Fibroblast of skin of scalp (primary cell): Measurements from ENCODE around the gene PLCB1.
"Not testable (repeated sequence)": the region's sequence is repeated elsewhere in the genome, so short reads cannot be mapped to it uniquely, and the experiment has no call there.

ENCODE experiments used
- DNase-seq: peaks from one replicate; pipeline ENCODE4 v3.0.0-alpha.2; 2013

Gene PLCB1

DNA sequence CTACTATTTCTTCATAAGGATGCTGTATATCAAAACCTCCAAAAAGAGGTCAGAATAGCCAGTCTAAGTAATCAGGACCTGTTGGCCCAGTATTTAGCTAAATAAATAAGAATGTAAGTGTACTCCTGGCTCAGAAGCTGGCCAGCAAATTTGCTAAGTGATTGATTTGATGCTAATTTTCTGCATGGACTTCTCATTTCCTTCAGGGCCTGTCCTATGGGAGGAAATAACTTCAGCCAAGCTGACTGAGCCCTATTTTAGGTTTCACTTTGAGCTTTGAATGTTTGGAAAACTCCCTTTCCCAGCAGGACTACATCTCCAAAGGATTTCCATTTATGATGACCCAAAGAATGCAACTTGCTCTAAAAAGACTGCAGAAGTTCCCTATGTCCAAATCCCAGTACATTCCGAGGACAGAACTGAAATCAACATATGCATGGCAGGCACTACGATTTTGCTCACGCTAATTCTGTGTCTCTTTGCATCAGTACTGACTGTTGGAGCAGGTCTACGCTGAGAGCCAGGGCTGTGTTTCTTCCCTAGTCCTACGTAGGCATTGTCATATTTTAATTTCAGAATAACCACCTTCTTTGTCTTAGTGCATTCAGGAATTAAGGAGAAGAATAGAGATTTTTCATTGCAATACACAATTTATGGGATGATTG lies 495.4 kb downstream of the PLCB1 start:
- no peak for DNase-seq

DNA sequence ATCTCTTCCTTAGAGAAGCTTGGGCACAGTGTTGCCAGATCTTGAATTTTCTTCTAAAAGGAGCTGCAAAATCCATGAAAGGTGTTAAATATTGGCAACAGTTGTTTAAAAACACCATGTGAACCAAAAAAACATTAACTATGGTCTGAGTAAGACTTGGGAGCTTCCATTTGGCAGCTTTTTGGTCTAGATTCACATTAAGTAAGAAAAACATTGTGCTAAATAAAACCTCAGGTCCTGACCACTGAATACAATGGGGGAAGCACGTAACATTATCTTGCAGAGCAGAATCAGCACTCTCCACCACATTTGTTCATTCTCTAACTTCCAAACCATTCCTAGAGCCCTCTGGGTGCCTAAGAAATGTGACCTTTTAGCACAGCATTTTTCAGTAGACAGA lies 499.2 kb downstream of the PLCB1 start:
- no peak for DNase-seq

DNA sequence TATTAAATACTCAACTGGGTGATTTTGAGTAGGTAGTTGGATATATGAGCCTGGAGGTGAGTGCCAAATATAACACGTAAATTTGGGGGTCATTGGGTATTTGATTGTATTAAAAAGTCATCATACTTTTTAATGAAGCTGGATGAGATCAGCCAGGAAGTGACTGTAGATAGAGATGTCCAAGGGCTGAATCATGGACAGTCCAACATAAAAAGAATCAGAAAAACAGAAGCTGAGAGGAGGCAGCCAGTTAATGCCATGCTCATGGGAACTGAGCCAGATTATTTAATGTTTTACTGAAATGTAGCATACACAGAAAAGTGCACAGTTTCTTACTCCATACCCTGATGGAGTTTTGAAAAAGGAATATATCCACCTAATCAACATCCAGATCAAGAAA lies 501.3 kb downstream of the PLCB1 start:
- peak; percentile 53 for DNase-seq

DNA sequence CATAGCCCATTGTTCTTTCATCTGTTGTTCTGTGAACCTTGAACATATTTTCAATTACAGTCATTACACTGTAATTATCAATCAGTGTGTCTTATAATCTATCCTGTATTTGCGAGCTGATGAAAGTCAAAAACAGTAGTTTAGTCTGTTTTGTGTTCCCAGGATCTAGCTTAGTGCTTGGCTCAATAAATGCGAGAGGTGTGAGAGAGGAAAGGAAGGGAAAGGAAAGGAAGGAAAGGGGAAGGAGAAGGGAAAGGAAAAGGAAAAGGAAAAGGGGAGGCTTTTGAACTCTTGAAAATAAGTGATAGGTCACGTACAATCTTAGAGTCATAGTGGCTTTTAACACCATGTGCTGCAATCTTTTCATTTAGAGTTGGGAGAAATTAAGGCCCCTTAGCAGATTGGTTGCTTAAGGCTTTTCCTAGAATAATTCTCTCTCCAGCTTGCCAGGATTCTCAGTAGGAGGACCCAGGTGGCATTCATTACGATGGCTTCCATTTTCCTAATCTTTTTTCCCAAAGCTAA lies 503.0 kb downstream of the PLCB1 start:
- DNase-seq = no peak

DNA sequence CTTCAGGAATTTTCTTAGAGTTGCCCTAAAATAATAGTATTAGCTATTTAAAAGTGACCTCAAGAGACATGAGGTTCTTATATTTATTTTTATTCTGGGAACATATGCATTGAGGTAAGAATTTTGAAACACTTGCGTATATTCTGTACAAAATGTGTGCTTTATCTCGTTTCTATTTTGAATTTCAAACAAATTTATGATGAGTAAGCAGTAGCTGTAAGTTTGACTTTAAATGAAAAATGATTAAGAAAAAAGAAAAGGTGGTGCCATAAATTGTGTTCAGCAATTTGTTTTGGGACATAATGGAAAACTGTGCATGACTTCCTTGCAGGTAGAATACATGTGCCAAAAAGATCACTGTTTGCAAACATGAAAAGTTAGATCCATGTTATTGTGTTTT lies 503.8 kb downstream of the PLCB1 start:
- no peak for DNase-seq

DNA sequence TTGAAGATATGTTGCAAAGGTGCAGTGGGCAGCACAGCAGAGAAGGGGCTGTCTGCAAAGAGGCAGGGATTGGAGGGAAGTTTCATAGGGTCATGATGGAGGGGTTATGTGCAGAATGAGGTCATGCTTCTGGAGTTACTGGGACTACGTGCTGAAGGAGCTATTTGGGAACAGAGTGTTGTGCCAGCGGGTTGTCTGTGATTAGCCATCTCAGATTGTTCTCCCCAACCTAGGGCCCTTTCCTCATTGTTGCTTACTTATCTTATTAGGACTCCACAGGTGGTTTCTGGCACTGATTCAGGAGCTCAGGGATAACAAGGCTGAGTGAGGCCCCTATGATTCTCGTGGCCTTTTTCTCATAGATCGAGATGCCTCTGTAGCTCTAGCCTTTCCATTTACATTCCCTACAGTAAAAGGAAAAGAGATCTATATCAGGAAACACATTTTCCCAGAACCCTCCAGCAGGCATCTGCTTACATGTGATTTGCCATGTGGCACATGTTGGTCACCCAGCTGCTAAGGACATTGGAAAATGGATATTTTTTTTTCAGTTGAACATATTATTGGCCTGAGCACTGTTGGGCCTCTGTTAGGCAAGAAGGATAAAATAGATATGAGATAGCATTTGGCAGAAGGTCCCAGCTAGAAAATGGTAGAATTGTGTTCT lies 507.2 kb downstream of the PLCB1 start:
- no peak for DNase-seq

DNA sequence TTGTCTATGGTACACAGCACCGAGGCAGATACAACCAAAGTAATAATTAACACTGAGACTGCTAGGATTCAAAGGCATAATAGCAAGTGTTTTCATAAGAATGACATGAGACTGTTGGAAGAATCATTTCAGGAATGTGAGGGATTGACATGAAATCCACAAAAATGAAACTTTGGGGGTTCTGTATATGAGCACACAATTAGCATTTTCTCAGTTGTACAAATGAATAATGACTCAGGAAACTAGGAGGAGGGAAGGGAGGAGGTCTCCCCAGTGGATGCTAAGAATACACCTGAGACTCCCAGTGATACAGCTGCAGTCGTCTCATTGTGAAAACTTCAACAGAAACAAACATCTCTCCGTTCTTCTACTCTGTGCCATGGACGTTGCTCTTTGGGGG lies 508.4 kb downstream of the PLCB1 start:
- DNase-seq = peak; percentile 62

DNA sequence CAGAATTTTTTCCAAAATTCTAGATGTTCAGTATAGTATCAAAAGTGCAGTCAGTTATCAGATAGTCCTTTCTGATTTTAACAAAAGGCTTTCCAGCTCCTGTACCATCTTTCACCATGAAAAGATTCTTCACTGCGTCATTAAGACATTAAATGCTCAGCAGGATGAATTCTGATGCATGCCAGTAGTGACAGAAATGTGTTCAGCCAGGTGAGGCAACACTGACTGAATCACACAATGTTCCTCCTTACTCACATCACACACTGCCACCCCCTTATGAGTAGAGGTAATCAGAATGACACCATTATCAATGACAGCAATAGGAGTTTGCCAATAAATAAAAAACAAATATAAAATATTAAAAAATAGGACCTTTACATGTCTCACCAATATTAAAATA lies 510.2 kb downstream of the PLCB1 start:
- no peak for DNase-seq

DNA sequence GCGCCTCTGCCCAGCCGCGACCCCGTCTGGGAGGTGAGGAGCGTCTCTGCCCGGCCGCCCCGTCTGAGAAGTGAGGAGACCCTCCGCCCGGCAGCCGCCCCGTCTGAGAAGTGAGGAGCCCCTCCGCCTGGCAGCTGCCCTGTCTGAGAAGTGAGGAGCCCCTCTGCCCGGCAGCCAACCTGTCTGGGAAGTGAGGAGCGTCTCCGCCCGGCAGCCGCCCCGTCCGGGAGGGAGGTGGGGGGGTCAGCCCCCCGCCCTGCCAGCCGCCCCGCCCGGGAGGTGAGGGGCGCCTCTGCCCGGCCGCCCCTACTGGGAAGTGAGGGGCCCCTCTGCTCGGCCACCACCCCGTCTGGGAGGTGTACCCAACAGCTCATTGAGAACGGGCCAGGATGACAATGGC lies 512.4 kb downstream of the PLCB1 start:
- not testable (repeated sequence) for DNase-seq

DNA sequence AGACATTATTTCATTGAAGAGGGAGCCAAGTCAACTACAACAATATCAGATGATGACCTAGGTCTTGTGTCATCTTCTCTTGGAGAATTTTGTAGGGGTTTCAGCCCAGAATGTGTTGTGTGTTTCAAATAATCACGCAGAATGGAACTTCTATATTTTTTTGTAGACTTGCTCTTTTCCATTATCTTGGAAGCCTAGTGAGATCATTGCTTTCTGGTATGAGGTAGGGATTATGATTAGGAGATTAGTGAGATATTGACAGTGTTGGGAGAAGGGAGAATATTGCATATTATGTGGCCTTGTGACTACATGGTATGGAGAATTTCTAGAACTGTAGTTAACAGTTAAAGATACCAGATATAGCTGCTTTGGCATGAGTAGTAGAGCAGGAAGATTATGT lies 513.3 kb downstream of the PLCB1 start:
- DNase-seq = no peak

DNA sequence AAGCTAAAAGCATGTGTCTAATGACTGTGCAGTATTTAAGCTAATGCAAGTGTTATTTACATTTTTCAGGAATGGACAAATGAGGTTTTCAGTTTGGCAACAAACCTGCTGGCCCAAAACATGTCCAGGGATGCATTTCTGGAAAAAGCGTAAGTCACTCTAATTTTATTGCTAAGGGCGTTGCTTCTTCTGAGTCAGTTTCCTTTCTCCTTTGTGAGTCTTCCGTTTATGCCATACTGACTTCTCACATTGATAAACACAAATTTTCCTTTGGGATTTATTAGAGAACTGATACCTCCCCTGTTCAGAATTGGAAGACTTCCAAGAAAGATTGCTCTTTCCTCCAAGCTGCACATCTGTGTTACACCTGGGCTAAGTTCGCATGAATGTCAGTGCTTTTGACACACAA lies 514.0 kb downstream of the PLCB1 start:
- DNase-seq = peak; percentile 38

DNA sequence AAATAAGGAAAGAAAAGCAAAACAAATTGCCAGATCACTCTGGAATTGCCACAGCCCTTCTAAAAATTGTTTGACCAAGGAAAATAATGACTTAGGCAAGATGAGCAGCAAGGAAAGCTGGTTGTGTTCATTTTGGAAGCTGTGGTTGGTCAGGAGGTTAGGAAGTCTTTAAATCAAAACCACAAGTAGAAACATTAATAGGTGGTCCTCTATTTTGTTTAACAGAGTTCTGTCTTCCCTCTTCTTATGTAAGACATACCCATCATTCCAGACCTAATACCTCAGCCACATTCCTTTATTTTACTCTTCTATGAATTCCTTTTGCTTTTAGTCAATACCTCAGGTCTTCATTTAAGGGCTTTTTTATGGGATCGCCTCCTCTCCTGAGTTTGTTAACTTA lies 514.6 kb downstream of the PLCB1 start:
- DNase-seq = peak; percentile 86

DNA sequence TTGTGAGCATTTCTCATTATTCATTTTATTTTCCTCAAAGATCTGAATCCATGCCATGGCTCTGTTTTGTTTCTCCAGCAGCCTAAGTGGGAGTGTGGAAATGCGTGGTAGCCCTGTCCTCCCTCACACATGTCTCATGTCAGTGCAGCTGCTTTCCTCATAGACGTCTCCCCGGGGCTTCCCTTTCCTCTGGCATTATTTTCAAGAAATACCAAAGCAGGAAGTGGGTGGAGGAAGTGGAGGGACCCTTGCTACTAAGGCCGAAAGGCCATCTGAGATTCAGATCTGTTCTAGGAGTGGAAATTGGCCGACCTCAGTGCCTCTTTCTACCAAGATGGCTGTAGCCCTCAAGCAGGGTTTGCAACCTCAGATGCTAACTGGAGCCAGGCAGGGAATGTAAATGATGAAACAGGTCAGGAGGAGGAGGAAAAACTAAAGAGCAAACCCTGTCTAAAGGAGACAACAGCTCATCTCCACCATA lies 515.9 kb downstream of the PLCB1 start:
- no peak for DNase-seq

DNA sequence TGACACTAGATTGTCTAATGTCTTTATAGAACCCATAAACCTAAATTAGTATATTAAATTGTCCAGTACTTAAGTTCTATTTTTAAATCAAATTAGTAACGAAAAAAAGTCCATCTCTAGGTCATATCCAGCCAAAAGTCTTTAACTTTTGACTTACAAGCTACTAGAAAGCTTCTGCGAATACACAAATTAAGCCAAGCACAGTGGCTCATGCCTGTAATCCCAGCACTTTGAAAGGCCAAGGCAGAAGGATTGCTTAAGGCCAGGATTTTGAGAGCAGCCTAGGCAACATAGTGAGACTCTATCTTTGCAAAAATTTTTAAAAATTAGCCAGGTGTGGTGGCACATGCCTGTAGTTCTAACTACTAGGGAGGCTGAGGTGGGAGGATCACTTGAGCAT lies 516.4 kb downstream of the PLCB1 start:
- no peak for DNase-seq

DNA sequence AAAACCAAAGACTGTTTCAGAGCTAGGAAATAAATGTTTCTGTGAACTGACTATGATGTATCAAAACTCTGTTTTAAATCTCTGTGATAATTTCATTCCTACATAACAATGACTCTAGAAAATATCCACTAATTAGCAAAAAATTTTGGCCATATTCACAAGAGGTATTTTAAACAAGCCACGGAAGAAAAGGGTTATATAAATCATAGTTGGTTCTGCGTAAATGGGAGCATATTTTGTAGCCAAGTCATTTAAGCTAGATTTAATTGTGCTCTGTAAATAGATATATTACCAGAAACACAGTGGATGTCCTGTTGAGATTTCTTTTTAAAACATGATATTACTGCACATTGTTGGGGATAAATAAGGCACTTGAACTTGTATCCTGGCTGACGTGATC lies 520.3 kb downstream of the PLCB1 start:
- no peak for DNase-seq

DNA sequence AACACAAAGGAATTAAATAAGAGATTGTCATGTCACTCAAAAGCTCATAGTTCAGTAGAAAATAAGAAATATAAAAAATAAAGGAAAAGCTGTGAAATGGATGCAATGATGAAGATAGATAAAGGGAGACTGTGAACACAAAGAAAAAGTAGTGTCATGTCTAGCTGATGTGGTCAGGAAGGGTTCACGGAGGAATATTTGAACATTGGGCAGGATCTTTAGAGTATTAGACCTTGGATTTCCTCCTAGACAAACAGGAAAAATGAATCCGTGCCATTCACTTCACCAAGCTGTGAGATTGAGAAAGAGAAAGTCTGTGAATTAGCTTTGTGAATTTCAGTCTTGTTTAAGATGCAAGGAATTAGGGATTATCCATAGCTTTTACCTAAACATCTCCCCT lies 522.4 kb downstream of the PLCB1 start:
- DNase-seq = no peak

DNA sequence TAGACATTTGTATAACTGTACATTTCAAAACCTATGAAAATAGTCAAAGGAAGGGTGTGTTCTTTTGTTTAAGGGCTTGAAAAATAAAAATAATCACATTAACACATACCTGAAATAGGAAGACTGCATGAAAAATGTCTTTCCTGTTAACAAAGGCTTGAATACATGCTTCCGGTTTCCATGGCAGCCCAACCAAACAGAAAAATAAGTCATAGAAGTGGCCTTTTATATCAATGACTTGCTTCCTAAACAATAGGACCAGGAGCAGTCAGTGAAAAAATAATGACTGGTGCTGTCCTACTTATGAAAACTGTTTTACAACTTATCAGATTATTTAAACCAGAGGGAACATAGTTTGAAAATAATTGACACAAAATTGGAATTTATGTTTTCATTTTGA lies 524.3 kb downstream of the PLCB1 start:
- DNase-seq = peak; percentile 12

DNA sequence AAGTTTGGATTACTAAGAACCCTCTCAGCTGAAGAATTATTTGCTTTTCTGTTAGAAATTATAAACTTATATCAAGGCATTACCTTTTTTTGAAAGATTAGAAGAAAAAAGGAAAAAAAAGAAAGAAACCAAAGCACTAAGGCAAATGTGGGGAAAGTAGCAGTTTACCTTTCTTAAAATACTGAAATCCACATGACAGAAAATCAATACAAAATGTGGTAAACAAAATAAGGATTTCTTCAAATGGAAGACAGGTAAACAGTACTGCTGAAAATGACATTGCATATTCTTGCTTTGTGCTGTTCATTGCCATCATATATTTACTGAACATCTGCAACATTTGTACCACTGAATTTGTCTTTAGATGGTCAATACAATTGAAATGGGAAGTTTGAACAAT lies 525.6 kb downstream of the PLCB1 start:
- no peak for DNase-seq

DNA sequence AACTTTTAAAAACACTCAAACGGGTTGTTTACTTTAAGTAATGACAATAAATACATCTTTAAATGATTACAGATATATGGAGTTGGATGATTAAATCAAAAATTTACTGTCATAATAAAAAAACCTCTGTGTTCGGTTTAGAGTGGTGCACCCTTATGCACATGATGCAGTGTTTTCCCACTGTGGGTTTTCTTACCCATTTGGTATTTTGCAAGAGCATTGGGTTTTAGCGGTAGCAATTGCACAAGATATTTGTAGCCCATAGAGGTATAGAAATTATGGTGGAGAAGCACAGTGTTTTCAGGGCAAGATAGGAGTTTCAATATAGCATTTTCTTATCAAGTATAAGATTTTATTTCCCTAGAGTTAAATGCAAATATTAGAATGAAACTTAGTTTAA lies 526.0 kb downstream of the PLCB1 start:
- no peak for DNase-seq

DNA sequence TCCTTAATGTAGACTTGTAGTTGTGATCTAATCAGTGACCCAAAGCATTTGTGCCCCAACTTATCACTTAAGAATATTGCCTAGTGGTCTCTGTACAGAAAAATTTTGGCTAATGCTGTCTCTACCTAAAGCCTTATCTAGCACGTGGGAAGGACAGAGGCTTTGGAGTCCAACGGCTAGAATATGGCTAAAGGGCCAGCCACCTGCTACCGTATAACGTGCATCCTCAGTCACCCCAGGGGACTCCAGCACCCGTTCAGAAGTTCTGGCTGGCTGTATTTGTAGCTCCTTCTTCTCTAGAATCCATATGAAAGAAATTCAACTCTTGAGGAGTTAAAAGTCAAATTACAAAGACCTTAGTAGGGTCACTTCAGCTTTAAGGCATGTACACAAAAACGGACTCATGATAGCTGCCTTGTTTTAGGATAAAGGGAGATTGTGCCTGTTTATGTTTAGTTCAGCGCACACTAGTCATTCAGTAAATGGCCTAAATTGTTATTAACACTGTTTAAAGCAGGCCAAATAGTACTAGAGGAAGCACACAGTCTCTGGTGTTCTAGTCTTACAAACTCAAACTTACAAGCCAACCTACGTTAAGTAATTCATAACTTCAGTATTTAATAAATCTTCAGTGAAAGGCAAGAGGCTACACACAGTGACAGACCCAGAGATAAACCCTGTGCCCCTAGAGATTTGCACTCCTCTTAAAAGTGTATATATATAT lies 529.3 kb downstream of the PLCB1 start:
- no peak for DNase-seq

DNA sequence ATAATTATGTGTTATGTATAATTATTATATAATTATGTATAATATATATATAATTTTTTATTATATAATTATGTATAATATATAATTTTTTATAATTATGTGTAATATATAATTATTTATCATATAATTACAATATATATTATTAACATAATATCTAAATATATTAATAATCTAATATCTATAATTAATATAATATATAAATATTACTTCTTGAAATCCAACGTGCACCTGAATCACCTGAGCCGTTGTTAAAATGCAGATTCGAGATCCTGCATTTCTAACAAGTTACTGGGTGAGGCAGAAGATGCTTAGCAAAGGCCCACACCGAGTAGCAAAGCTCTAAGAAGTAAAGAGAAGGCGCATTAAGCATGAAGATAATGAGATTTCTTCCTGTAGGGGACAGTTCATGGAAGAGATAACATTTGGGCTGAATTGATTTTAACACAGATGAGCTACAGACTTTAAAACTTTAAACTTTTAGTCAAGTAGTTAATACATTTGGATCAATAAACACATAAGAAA lies 530.4 kb downstream of the PLCB1 start:
- DNase-seq = no peak

DNA sequence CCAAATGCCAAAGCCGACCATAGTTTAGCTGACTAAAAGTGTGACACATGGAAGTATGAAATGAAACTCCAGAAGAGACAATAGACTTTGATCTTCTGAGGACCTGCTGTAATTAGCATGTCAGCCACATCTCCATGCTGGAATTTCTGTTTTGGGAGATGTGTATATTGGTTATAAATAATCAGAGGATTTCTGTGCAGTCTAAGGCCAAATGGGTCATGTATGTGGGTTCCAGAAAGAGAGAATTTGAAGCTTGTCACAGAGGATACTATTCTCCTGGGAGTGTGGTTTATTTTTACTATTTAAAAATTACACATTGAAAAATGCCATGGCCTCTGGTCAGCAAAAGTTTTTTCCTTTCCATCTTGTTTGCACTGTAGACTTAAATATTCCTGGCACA lies 531.4 kb downstream of the PLCB1 start:
- DNase-seq = no peak

DNA sequence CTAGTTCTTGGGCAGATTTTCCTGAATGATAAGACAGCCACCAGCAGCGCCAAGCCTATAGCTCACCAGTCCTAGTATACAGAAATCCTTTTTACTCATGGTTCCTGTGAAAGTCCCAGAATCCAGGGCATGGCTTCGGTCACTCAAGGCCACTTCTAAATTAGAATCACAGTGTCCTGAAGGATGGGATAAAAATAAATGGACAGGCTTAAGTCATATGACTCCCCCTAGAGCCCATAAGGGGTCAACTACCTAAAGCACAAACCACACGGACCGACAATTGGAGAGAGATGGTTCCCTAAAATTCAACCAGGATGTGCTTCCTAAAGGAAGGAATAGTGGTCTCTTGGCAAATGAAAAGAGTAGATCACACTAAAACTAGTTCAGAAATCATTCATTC lies 532.7 kb downstream of the PLCB1 start:
- no peak for DNase-seq
